AG20443 (cell line): ENCODE data around the gene DEFB131B.
"Not testable (repeated sequence)": the region's sequence is repeated elsewhere in the genome, so short reads cannot be mapped to it uniquely, and the experiment has no call there.

Experiments
- DNase-seq: peaks from one replicate; pipeline ENCODE4 v3.0.0; 2012; ENCODE audit warnings: low spot score, mixed read lengths

The DEFB131B gene

DNA sequence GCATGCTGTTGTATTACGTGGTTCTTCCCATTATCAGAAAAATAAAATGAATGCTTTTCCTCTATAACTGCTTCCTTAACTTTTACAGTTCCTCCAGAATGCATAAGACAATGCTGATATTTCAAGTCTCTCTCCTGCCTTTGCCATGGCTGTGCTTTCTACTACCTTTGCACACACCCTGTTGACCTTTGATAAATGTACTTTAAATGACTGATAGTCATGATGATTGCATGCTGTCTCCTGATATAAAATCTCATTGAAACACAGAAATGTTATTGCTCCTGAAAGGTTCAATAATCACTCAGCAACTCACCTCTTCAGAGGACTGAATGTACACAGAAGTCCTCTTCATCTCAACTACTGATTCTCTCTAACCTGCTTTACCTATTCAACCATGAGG, at the start of gene DEFB131B:
Gene DEFB131B (plus strand): TSS at position 395 of the 400 bp plus-strand sequence. CDS start 0 bp downstream, at position 395.
- not testable (repeated sequence) for DNase-seq

DNA sequence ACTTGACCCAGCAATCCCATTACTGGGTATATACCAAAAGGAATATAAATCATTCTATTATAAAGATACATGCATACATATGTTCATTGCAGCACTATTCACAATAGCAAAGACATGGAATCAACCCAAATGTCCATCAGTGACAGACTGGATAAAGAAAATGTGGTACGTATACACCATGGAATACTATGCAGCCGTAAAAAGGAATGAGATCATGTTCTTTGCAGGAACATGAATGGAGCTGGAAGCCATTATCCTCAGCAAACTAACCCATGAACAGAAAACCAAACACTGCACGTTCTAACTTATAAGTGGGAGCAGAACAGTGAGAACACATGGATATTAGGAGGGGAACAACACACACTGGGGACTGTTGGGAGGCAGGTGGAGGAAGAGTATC, 49.0 kb upstream of the DEFB131B start:
- not testable (repeated sequence) for DNase-seq

DNA sequence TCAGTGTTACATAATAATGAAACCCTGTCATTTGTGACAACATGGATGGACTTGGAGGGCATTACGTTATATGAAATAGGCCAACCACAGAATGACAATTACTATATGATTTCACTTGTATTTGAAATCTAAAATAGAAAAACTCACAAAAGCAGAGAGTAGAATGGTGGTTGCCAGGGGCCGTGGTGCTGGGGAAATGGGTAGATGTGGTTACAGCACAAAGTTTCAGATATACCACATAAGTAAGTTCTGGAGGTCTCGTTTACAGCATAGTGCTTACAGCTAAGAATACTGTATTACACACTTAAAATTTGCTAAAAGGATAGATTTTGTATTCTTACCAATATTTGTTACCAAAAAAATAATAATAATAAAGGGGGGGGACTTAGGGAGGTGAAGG, 48.6 kb upstream of the DEFB131B start:
- DNase-seq: not testable (repeated sequence)

- DNase-seq: not testable (repeated sequence)
Observed at GRCh38 chr11:71832811-71833210, 45.4 kb upstream of the DEFB131B start, which contains the start of gene DEFB108B. DEFB108B (plus strand) TSS chr11:71833200; CDS start chr11:71833200, 0 bp downstream.

GRCh38 chr11:71842720-71843119, 35.5 kb upstream of the DEFB131B start:
- not testable (repeated sequence) for DNase-seq

DNA sequence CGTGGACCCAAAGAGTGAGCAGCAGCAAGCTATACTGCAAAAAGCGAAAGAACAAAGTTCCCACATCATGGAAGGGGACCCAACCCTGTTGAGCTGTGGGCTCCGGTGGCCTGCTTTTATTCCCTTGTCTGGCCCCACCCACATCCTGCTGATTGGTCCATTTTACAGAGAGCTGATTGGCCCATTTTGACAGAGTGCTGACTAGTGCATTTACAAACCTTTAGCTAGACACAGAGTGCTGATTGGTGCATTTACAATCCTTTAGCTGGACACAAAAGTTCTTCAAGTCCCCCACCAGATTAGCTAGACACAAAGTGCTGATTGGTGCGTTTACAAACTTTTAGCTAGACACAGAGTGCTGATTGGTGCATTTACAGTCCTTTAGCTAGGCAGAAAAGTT, 34.9 kb upstream of the DEFB131B start:
- not testable (repeated sequence) for DNase-seq

DNA sequence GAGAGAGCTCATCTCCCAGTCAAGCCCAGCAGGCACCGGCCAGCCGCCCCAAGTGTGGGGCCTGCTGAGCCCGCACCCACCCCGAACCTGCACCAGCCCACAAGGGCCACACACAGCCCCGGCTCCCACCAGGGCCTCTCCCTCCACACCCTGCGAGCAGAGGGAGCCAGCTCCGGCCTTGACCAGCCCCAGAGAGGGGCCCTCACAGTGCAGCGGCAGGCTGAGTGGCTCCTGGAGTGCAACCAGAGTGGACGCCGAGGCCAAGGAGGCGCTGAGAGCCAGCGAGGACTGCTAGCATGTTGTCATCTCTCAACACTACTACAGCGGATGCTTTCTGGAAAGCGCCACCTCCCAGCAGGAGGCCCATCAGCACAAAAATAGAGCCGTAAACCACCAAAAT, 34.4 kb upstream of the DEFB131B start:
- DNase-seq: no peak

DNA sequence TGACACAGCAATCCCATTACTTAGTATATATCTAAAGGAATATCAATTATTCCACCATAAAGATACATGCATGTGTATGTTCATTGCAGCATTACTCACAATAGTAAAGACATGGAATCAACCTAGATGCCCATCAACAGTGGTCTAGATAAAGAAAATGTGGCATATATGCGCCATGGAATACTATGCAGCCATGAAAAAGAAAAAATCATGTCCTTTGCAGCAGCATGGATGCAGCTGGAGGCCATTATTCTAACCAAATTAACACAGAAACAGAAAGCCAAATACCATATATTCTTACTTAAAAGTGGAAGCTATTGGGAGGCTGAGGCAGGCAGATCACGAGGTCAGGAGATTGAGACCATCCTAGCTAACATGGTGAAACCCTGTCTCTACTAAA, 24.4 kb upstream of the DEFB131B start:
- not testable (repeated sequence) for DNase-seq

GRCh38 chr11:71855880-71856279, 22.4 kb upstream of the DEFB131B start:
- not testable (repeated sequence) for DNase-seq

GRCh38 chr11:71860835-71861234, 17.4 kb upstream of the DEFB131B start:
- DNase-seq: not testable (repeated sequence)

DNA sequence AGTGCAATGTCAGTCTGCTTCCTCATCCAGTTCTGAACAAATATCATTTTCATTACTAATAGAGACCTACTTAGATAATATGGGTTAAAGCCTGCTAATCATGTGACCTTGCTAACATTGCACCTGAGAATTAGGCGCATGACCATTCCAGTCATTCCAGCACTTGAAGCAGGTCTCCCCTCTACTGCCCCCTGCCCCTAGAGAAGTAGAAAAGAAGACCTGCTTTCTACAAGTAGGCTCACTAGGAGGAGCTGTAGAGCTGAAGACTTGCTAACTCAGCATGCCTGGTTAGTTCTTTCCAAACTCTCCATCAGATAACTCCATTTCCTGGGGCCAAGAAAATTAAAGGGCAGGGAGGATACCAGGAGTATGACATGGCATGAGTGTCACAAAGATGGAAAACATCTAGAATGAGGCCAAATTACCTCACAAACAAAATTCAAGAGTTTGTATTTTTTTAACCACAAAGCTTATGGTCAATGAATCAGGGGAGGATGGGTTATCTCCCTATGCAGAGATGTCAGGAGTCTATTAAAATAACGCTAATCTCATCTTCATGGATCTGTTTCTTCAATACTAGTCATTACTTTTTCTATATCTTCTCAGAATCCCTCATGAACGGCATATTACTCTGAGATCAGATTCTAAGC, 14.2 kb upstream of the DEFB131B start:
- not testable (repeated sequence) for DNase-seq

DNA sequence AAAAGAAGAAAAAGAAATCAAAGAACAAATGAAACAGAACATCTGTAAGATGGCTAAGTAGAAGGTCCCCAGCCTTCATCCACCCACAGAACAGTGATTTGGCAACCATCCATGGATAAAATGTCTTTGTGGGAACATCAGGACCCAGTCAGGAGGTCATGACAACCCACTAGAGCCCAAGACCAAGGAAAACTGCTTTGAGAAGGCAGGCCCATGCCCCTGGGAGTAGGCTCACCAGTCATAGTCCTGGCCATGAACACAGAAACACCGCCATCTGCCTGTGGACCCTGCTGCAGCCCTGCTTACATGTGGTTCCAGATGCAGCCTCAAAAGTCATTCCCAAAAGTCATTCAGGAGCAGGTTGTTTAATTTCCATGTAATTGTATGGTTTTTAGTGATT, 11.0 kb upstream of the DEFB131B start:
- DNase-seq: not testable (repeated sequence)

GRCh38 chr11:71869931-71870330, 8.3 kb upstream of the DEFB131B start:
- not testable (repeated sequence) for DNase-seq

- DNase-seq: not testable (repeated sequence)
Observed at GRCh38 chr11:71870661-71871060, 7.6 kb upstream of the DEFB131B start.

GRCh38 chr11:71876262-71876661, 2.0 kb upstream of the DEFB131B start:
- not testable (repeated sequence) for DNase-seq

GRCh38 chr11:71885806-71886205, 7.6 kb downstream of the DEFB131B start:
- DNase-seq: not testable (repeated sequence)

GRCh38 chr11:71888335-71889010, 10.2 kb downstream of the DEFB131B start:
- DNase-seq: not testable (repeated sequence)

DNA sequence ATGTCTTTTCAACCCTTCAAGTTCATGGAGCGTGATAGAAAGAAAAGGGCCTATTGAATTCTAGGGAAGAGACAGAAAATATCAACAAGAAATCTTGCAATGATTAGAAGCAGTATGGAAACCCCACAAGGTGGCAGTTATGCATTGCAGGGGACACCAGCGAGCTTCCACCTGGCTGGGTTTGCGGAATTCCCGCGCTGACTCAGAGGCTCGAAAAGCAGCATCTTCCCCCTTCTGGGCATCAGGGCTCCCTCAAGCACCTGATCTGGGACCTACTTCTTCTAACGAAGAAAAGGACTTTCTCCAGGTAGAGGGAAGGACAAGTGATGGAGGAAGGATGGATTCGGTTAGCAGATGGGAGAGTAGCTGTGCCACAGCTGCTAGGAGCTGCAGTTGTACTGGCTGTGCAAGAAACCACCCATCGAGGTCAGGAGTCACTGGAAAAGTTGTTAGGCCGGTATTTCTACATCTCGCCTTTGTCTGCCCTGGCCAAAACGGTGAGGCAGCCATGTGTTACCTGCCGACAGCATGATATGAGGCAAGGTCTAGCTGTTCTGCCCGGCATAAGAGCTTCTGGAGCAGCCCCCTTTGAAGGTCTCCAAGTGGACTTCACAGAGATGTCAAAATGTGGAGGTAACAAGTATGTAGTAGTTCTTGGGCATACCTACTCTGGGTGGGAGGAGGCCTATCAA, 11.1 kb downstream of the DEFB131B start:
- not testable (repeated sequence) for DNase-seq

GRCh38 chr11:71895961-71896360, 17.7 kb downstream of the DEFB131B start:
- DNase-seq: no peak

DNA sequence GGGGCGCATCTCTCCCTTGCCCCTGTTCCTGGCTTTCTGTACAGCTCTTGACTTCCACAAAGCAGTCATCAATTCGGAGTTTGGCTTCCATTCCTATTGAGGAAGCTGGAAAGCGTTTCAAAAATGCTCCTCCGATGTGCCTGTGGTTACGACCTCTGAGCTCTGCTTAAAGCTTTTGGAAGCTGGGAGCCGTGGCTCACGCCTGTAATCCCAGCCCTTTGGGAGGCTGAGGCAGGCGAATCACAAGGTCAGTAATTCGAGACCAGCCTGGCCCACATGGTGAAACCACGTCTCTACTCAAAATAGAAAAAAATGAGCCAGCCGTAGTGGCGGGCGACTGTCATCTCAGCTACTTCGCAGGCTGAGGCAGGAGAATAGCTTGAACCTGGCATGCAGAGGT, 22.9 kb downstream of the DEFB131B start:
- peak; percentile 20 for DNase-seq

- no peak for DNase-seq
Observed at GRCh38 chr11:71908218-71908617, 30.0 kb downstream of the DEFB131B start.

DNA sequence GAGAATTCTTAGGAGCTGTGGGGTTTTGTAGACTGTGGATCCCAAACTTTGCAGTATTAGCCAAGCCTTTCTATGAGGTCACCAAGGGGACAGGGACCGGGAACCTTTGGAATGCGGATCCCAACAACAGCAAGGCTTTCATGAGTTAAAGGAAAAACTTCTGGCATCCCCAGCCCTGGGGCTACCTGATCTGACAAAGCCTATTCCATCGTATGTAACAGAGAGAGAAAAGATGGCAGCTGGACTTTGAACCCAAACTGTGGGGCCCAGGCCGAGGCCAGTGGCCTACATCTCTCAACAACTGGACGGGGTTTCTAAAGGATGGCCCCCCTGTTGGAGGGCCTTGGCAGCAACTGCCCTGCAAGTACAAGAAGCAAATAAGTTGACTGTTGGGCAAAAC, 32.5 kb downstream of the DEFB131B start:
- not testable (repeated sequence) for DNase-seq
